ENCODE results near the gene ATP6V0D1.
"Not testable (repeated sequence)": the region's sequence is repeated elsewhere in the genome, so short reads cannot be mapped to it uniquely, and the experiment has no call there.

Gene ATP6V0D1

DNA sequence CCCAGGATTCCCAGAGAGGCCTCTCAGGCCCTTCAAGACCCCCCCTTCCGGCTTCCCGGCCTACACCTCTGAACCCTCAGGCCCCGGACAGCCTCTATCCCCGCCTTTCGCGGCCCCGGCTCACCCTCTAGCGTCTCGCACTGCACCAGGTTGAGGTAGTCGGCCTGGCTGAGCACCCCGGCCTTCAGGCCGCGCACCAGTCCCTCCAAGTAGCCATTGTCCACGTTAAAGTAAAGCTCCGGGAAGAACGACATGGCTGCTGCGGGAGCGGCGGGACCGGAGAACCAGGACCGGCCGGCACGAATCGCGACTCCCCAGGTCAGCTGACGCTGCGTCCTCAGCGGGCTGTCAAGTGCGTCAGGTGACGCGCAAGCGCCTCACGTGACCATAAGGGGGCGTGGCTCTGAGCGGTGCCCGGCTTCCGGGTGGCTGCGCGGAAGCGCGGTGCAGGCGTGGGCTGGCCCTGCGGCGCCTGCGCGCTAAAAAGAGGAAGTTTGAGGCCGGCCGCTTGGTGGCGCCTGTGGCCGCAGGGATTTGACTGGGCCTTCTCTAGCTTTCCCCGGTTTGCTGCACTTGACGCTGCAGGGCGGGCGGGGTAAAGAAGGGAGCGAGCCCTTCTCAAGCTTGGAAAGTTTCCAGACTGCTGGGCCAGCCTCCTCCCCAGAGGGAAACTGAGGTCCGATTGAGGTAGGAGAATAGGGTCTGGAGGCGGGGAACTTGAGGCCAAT, at the start of gene ATP6V0D1:
ATP6V0D1 (minus strand) TSS at position 325 of the 728 bp plus-strand sequence; CDS start at position 254, 71 bp downstream.
- DNase-seq = peak; percentile 100

DNA sequence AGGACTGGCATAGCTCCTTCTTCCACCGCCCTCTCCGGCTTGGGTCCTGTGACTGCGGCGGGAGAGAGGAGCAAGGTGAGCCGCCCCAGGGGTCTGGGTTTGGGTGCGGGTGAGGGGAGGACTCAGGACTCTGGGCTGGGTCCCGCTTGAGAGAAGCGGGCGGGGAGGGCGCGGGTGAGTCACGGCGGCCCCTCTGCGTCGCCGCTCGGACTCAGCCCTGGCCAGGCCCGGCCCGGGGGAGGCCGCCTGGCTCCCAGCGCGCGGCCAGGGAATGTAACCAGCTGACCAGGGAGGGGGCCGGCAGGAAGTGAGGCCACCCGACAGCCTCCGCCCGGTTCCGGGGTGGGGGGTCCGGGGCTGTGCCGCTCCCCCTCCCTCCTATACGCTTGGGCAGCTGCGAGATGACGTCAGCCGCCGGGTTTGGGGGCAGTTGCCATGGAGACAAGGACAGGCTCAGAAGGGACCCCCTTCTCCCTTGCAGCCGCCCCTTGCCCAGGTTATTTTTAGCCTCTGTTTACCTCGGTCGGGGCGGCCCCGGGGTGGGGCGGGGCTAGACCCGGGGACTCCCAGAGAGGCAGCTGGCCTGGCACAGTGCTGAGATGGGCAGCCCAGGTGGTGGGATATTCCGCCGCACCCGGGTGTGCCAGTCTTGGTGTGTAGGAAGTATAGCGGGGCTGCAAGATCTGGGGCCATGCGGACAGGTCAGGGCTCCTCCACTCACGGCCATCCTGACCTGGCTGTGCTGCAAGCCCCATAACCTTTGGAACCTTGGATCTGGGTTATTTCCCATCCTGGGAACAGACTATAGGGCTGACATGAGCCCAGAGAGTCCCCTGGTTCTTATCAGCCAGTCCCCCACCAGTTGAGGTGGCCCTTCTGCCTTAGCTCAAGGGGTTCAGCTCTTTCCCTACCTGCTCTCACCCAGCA, 49.3 kb upstream of the ATP6V0D1 start:
- peak; percentile 65 for DNase-seq

DNA sequence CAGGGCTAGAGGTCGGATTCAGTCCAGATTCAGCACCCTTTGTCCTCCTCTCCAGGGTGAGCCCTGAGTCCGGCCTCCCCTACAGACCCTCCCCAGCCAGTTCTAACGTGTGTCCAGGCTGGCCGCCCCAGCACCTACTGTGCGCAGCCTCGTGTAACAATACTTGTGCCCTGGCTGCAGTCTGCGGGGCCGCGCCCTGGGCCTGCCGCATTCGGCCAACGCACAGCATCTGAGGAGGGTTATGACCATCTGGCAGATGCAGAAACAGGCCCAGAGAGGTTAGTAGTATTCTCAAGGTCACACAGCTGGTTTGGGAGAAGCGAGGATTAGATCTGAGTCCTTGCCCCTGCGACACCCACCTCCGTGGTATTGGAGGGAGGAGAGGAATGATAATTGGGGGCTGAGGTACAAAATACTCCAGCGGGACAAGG, 48.6 kb upstream of the ATP6V0D1 start:
- DNase-seq = no peak

DNA sequence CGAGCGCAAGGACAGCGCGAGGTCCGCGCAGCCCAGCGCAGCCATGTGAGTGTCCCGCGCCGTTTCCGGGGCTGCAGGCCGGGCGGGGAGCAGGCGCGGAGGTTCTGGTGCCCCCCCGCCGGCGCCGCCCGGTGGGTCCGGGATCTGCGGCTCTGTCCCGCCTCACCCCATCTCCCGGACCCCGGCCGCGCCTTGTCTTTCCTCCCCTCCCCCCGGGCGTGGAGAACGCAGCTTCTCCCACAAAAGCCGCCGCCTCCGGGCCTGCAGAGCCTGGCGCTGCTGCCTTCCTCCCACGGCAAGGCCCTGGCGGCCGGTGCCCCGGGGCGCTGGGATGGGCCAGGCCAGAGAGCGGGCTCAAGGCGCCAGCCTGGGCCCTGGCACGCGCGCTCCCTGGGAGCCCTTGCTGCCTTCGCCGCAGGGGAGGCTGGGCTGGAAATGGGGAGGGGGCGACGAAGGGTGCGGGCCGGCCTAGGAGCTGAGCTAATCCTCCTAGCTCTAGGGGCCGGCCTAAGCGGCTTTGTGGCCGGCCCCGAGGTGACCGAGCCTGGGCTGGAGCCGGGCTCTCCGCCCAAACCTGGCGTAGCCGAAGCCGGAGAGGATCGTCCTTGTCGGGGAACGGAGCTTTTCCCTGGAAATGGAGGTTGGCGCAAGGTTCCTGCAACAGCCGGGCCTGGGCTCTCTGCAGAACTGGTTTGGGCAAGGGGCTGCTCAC, 48.1 kb upstream of the ATP6V0D1 start:
- DNase-seq = peak; percentile 44

DNA sequence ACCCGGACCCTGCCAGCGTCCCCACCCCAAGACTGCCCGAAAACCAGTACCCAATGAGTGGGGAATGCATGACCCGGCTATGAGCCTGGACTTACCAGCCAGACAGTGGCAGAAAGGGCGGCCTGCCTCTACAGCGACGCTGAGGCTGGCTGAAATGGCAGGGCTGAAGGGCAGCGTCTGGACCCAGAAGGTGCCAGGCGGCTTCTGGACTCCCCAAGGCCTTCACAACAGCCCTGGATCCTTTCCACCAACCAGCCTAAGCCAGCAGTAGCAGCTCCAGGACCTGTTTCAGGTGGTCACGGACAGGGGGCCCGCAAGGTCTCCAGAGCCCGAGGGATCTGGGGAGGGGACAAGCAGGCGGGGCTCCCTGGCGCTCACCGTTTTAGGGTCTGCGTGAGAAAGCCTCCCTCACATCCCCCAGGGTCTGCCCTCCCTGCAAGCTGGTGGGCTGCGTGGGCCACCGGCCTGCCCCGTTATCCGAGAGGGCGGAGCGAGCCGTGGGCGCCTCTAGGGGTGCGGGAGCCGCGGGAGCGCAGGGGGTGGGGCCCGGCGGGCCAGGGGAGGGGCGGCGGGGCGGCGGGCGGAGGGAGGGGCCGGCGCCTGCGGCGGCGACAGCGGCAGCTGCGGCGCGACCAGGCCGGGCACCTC, 47.4 kb upstream of the ATP6V0D1 start, which contains the start of gene RIPOR1:
RIPOR1 (plus strand) TSS at position 608 of the 648 bp plus-strand sequence. CDS start 9,618 bp downstream, outside the sequence.
- DNase-seq = peak; percentile 54

DNA sequence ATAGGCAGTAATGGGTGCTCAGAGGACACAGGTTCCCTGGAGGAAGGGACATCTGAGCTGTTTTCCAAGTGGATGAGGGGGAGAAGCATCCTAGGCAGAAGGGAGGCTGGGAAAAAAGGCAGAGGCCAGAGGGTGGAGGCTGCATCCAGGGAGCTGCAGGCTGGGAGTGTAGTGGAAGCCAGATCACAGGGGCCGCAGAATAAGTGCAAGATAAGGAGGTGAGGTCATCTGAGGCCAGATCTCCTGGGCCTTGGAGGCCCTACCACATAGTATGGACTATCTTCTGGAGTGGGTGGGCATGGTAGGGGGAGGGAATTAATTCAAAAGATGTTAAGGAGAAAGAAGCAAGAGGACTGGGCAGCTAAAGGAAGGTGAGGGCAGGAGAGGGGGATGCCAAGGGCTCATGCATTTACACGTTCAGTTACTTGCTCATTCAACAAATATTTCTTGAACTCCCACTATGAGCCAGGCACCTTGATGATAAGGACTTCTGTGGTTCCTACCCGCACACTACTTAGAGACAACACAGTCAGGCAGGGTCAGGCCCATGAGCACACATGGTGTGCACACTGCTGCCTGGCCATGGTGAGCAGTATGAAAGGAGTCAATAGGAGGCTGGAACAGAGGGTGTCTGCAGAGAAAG, 45.3 kb upstream of the ATP6V0D1 start:
- DNase-seq = no peak

DNA sequence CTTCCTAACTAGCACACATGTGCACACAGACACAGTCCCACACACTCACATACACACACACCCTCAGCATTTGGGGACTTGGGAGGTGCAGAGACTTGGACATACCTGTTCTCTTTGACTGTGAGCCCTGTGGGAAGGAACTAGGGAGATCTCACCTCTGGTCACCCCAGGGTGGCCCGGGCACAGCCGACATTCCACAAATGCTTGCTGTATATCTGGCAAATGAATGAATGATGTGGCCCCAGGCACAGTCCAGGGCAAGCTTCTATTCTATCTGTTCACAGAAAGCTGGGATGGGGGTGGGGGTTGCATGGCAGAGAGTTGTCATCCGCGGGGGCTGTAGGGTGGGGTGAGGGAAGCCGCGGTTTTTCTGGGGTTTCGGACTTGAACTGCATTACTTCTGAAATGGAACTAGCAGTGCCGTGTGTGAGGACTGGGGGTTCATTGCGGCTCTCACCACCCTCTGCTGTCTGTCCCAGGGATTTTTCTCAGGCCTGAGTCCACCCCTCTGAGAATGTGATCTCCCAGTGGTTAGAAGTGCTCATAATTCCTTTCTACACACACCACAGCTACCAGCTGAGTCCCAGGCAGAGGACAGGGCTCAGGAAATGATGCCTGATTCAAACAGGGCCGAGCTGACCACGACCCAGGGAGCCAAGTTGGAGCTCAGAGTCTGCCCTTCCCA, 44.4 kb upstream of the ATP6V0D1 start:
- no peak for DNase-seq

DNA sequence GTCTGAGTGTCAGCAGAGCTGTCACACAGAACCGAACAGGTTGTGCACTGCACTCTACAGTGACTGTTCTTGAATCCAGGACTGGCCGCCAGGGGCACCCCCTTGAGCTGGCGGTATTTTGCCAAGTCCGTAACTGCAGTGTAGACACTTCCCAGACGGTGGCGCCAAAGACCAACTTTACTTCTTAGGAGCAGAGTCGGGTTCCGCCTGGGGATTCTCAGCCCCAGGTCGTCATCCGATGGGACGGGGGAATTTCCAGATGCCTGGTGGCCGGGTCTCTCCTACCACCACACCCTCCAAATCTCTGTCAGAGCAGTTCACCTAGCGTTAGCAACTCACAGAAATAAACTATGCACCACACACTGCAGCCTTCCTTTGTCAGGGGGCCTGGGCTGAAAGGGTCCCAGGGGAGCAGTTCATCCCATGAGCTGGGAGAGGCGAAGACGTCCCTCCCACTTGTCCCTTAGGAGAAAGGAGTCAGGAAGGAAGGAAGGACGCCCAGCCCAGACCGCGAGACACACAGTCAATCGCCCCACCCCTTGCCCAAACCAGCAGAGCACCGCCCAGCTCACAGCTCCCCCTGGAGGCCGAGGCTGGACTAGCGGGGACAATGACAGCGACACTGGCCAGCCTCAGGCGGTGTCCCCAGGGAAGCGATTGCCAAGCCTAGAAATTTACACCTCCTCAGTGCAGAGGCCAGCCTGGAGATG, 40.3 kb upstream of the ATP6V0D1 start:
- DNase-seq = peak; percentile 99

DNA sequence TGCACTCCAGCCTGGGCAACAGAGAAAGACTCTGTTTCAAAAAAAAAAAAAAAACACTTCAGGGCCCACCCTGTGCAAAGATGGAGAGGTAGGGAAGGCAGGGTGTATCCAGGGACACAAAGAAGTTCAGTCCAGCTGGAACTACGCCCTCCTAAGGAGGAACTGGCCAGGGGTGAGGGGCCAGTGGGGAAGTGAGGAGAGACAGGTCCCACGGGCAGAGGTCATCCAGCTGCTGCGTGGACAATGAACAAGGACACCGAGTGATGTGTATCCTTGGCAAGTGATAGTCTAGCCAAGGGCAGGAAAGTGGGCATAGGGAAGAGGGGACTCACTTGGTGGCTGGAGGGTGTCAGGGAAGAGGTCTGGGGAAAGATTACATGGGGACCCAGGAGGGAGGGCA, 38.3 kb upstream of the ATP6V0D1 start:
- no peak for DNase-seq

DNA sequence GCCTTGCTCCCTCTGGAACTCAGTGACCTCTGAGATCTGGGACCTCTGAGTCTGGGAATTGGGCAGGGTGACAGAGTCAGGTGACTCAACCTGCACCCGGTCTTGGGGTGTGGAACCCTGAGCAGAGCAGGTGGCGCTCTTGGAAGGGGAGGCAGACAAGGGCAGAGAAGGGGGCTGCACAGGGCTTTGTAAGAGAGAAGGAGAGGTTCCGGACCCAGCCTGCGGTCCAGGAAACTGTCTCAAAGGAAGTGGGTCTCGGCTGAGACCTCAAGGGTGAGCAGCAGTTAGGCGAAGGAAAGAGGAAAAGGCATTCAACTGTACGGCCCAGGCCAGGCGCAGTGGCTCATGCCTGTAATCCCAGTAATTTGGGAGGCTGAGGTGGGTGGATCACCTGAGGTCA, 37.7 kb upstream of the ATP6V0D1 start:
- DNase-seq = no peak

DNA sequence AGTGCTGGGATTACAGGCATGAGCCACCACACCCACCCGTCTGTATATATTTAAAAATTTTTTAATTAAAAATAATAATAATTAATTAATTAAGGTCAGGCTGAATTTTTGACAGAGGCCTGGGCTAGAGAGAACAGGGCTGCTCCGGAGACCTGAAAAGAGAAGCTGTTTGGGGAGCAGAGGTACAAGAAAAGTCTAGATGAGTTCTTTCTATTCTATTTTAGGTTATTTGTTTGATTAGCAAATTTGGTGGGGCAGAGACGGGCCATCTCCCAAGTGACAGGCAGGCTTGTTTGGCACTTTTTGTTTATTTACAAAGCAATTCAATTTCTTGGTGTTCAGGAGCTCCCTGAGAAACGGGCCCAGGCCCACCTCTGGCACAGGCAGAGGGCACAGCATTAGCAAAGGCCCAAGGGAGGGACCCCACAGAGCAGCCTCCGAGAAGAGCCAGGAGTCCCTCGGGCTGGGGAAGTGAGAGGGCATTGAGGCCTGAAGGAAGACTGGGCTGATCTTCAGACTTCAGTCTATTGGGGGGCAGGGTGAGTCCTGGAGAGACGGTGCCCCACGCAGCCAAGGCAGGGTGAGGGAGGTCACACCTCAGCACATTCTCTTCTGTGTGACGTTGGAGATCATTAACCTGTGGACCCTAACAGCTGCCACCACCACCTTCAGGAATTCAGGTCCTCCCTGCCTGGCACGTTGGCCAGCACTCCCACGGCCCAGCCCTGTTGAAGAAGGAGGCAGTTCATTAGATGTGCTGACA, 36.9 kb upstream of the ATP6V0D1 start:
- no peak for DNase-seq

DNA sequence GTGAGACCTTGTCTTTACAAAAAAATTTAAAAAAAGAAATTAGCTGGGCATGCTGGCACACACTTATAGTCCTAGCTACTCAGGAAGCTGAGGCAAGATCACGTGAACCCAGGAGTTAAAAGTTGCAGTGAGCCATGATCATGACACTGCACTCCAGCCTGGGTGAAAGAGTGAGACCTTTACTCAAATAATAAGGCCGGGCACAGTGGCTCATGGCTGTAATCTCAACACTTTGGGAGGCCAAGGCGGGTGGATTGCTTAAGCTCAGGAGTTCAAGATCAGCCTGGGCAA, 36.1 kb upstream of the ATP6V0D1 start:
- no peak for DNase-seq

DNA sequence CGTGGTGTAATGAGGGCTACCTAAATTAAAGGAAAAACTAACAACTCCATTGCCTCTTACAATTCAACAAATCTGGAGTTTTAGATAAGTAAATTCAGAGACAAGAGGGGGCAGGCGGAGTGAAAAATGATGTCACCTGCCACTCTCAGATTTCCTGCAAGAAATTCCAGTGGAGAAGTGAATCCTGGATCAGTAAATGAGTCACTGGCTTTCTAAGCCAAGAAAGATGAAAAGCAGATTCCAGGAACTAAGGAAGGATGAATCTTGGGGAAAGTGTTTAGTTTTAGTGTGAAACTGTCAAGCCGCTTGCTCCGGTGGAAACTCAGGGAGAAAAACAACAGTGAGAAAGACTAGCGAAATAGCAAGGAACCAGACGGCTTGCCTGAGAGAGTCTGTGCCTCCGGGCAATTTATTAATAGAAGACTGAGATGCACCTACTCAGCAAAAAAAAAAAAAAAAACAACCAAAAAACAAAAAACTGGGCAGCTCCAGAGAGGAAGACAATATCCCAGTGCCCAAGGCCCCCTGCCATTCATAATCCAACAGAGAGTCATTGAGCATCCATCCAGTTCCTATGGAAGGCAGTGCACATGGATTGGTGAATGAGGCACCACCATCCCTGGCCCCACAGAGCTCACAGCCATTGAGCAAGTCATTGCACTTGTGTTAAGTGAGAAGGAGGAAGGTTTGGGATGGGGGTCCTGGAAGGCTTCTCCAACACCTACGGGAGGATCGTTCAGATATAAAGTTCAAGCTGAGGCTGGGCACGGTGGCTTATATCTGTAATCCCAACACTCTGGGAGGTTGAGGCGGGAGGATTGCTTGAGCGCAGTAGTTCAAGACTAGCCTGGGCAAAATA, 35.6 kb upstream of the ATP6V0D1 start:
- DNase-seq = peak; percentile 35

DNA sequence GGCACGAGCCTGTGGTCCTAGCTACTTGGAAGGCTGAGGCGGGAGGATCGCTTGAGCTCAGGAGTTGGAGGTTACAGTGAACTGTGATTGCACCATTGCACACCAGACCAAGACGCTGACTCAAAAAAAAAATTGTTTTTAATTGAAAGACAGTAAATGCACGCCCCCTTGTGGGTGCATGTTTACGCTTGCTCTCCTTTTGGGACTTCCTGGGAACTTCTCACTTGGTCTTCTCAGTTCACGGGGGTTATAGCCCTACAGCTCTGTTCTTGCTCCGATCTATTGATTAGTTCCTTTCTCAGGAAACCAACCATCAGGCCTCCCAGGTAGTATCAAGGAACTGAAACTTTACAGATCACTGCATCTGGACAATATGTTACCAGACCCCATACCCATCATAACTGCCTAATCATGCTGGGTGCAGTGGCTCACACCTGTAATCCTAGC, 33.4 kb upstream of the ATP6V0D1 start:
- DNase-seq = peak; percentile 96

DNA sequence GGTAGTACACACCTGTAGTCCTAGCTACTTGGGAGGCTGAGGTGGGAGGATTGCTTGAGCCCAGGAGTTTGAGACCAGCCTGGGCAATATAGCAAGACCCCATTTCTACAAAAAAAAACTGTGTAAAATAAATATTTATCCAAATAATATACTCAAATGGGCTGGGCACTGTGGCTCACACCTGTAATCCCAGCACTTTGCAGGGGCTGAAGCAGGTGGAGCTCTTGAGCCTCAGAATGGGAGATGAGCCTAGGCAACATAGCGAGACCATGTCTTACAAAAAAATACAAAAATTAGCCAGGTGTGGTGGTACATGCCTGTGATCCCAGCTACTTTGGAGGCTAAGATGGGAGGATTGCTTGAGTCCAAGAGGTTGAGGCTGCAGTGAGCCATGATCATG, 32.9 kb upstream of the ATP6V0D1 start:
- DNase-seq = not testable (repeated sequence)

DNA sequence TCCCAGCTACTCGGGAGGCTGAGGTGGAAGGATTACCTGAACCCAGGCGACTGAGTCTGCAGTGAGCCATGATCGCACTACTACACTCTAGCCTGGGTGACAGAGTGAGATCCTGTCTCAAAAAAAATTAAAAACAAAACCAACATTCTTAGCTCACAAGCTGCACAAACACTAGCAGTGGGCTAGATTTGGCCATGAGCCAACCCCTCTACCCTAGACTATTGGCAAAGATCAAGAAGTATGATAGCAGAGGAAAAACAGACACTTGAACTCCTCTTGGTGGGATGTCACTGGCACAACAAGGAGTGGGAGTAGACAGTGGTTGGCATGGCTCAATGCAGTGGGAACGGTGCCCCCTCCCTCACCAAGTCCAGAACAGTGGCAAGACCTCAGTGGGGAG, 28.1 kb upstream of the ATP6V0D1 start:
- DNase-seq = no peak

DNA sequence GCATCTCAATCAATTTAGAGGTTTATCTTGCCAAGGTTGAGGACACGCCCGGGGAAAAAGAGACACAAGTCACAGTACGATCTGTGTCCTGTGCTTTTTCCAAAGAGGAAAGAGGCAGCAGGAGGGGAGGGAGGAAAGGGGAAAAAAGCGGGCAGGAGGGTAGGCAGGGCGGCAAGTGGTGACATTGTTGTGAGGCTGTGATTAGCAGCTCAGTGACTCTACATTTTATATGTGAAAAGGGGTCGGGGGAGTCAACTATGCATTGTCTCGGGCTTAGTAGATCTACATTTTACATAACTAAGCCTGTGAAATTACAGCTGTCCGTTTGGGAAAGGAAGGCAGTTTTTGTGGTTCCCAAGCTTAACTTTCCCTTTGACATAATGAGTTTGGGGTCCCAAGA, 25.5 kb upstream of the ATP6V0D1 start:
- DNase-seq = no peak

DNA sequence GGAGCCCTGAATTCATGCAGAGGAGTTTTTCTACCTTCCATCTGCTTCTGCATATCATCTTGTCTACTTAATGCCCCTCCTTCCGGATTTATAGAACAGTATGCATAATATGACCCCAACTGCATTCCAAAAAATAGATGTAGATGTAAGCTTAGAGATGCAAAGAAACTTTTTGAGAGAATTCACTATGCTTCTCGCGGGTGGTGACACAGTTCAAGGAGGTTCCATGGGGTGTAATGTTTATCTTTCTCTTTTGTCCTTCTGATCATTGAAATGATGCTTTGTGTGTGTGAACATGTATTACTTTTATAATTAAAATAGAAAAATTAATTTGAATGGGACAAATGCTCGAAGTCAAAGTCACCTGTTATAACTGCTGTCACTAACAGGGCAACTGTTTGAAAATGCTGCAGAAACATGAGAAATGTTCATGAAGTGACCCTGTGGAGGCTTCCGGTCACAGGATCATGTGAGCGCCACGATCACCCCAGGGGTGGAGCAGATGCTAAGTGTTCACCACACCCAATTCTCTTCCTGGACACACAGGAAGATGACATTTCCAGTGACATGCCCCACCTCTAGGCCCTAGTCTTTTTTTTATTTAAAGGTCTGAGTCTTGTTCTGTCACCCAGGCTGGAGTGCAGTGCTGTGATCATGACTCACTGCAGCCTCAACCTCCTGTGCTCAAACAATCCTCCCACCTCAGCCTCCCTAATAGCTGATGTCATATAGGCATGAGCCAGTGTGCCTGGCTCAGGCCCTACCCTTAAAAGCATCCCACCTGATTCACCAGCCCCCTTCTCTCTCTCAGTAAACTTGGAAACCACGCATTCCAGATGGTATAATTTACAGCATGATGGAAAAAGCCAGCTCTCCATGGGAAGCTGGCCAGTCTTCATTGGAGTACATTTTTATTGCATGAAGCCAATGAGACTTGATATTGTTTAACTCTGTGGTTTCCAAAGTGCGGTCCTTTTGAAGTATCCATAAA, 23.4 kb upstream of the ATP6V0D1 start:
- peak; percentile 88 for DNase-seq

All from suppressor macrophage treated with lipopolysaccharide for 4 hours (primary cell).